GM18907 (cell line): ENCODE results near the gene NRN1.

Source experiments
- ATAC-seq: cut with Tn5 transposase; IDR thresholded peaks from one replicate; pipeline ENCODE4 v1.9.1; 2021; ENCODE audit warnings: mild to moderate bottlenecking, moderate library complexity; ENCODE audit not compliant: unreplicated experiment

NRN1 gene

GRCh38 chr6:6002848-6003620 lies 3.7 kb downstream of the NRN1 start:
- ATAC-seq = no peak

GRCh38 chr6:6002005-6002847 lies 4.5 kb downstream of the NRN1 start:
- ATAC-seq = no peak

GRCh38 chr6:6001443-6001842 lies 5.3 kb downstream of the NRN1 start:
- ATAC-seq = no peak

GRCh38 chr6:5999688-6000608 lies 6.8 kb downstream of the NRN1 start:
- no peak for ATAC-seq

GRCh38 chr6:5998711-5999687 lies 7.7 kb downstream of the NRN1 start:
- ATAC-seq = no peak

- ATAC-seq = no peak
These were observed 8.5 kb downstream of the NRN1 start for GRCh38 chr6:5998236-5998635.

- no peak for ATAC-seq
These were observed 9.2 kb downstream of the NRN1 start for GRCh38 chr6:5997420-5997987.

GRCh38 chr6:5996714-5997419 lies 9.9 kb downstream of the NRN1 start:
- no peak for ATAC-seq

- ATAC-seq = no peak
These were observed 10.6 kb downstream of the NRN1 start for GRCh38 chr6:5995949-5996713.

GRCh38 chr6:5995658-5995948 lies 11.1 kb downstream of the NRN1 start:
- ATAC-seq = no peak

GRCh38 chr6:5994999-5995657 lies 11.6 kb downstream of the NRN1 start:
- no peak for ATAC-seq

GRCh38 chr6:5994234-5994998 lies 12.3 kb downstream of the NRN1 start:
- no peak for ATAC-seq

GRCh38 chr6:5992551-5993225 lies 14.0 kb downstream of the NRN1 start:
- no peak for ATAC-seq

GRCh38 chr6:5990786-5991185 lies 15.9 kb downstream of the NRN1 start:
- no peak for ATAC-seq

- ATAC-seq = no peak
These were observed 17.5 kb downstream of the NRN1 start for GRCh38 chr6:5989141-5989723.

GRCh38 chr6:5986861-5987260 lies 19.9 kb downstream of the NRN1 start:
- no peak for ATAC-seq
